NCI-H1105 (cell line): ENCODE results near the gene OGA.
A peak's percentile ranks its signal among the peaks of the same experiment; 100 is the strongest.

ENCODE experiments used
- DNase-seq: peaks from one replicate; lab custom pipeline; 2025; lab: John Stamatoyannopoulos, UW

Gene OGA

DNA sequence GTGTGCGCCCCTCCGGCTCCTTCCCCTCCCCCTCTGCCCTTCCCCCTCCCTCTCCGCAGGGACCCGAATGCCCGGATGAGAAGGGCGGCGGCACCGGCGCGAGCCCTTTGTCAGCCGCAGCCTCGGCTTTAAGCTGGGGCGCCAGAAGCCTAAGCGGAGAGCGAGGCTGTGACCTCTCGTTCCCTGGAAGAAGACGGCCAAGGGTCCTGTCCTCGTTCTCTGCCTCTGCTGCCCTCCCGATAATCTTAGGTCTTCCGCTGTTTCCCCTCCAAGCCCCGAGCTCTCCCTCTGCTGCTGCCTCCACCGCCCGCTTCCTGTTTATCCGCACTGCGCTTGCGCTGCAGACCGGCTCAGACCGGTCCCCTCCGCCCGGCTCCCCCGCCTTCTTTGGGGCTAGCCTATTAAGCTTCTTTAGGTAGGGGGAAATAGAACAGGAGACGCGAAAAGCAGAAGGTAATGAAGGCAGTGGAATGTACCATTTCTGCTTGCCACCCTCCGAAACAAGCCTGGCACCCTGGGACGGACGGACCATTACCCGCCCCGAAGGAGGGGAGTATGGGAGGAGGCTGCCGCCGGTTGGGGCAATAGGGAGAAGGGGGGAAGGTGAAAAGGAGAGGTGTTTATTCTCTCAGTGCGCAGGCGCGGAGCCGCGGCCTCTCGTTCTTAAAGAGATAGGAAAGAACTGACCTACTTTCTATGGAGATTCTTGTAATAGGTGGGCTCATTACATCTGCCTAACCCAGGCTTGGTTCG lies at the start of gene OGA:
Gene OGA (minus strand): TSS at position 326 of the 753 bp plus-strand sequence. CDS start 422 bp downstream, outside the sequence.
- DNase-seq: peak; percentile 94

DNA sequence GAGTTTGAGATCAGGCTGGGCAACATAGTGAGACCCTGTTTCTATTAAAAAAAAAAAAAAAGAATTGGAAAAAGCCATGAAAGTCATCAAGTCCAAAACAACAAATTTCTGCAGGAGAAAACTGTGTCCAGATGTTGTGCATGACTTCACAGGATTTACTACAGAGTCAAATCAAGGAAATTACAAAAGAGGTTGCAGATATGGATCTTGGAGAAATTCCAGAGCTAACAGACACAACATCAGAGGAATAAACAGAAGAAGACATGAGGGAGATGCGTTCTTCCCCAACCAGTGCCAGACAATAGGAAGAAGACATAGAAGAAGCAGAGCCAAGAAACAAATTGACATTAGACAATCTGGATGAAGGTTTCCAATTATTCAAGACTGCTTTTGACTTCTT lies 49.7 kb upstream of the OGA start:
- no peak for DNase-seq

GRCh38 chr10:101859530-101859929 lies 41.3 kb upstream of the OGA start:
- DNase-seq: no peak

DNA sequence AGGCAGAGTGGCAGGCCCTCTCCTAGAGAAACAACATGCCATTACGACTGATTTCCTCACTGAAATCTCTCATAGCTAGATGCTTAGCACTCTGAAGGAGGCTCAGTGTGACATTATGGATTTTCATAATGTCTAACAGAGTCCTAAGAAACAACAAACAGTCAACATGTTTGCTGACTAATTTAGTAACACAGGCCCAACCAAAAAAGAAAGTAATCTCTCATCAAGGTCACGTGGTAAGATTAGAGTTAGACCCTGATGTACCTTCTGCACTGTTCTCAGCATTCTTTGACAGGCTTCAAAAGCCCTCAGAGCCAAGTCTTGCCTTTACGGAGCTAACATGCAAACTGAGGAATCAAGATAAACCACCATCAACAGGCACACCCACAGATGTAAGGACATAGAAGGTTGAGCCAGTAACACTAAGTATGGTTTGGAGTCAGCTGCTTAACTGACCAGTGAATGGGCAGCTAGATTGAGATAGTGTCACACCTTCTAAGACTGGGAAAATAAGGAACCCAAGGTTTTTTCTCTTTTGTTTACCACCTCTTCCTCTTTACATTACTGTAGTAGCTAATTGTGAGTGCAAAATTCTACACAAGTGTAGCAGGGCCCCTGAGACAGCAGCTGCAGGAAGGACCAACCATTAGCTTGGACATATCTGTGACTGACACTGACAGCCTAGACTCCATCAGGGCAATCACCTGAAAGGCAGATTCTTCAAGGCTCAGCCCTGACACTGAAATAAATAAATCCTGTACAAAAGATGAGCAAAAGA lies 40.7 kb upstream of the OGA start:
- no peak for DNase-seq

DNA sequence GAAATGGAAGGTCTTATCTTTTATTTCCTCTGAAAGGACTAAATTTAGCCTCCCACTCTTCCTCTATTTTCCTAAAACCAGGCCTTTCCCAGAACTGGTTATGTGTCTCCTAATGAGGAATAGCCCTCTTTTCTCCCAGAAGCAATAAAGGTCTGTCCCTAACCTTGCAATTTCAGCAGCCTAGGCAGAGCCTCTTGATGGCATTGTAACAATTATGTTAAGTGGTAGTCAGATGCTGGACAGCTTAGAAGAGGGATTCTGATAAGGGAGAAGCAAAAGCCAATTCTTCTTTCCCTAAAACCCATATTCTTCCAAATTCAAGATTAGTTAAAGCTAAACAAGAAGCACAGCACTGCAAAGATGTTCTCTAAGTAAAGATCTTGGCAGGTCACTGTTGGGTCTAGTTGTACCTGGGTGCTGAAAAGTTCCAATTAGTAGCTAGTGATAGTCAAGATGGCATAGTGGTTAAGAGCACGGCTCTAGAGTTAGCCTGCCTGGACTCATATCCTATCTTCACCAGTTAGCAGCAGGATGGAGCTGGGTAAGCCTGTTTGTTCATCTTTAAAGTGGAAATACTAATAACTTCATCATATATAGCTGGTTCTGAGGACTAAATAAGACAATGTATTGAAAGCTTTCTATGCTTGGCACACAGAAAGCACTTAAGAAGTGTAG lies 39.7 kb upstream of the OGA start:
- DNase-seq: no peak

- no peak for DNase-seq
These were observed 38.4 kb upstream of the OGA start for GRCh38 chr10:101856626-101857025.

DNA sequence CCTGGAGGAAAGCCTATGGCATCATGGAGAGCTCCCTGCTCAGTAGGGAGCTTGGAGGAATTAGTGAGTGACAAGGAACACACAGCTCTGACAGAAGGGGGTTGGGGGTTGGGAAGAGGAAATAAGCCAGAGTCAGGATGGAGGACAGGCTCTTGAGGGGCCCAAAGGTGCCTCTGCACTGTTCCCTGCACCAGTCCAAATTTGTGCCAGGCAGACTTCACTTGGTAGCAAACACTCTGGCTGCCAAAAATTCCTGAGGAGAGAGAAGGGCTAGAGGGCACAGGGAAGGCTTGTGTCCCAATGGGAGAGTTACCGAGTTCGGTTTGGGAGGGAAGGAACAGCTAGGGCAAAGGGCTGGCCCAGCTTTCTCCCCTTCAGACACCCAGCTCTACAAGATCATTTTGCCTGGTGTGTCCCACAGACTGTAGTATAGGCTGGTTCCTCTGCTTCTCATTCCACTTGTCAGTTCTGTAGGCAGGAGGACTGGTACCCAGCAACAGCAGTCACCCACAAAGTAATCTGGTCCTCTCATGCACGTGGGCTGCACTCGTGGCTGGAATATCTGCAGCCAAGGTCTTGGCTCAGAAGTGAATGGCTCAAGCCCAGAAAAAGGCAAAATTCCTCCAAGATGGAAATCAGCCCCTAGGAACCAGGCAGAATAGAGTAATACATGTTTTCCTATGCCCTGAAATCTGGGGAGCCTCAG lies 33.3 kb upstream of the OGA start:
- DNase-seq: no peak

GRCh38 chr10:101850749-101851148 lies 32.5 kb upstream of the OGA start:
- no peak for DNase-seq

DNA sequence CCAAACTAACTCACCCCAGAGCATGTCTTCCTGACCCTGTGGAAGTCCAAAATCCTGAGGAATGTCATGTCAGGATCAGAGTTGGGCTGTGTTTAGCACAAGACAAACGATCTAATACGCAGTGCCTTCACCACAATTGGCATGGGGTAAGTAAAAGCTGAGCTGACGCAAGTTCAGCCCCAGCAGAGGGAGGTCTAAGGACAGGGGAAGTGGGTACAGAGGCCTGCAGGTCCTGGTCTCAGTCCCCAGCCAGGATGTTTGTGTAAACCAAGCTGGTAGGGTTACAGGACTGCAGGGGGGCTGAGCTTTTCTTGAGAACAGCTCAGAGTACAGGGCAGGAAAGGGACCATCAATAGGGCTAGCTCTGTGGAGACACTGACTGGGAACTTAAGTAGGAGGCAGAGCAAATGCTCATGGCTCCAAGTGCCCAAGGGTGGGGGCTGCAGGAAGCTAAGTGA lies 30.7 kb upstream of the OGA start:
- DNase-seq: no peak

GRCh38 chr10:101848408-101848807 lies 30.2 kb upstream of the OGA start:
- DNase-seq: no peak

DNA sequence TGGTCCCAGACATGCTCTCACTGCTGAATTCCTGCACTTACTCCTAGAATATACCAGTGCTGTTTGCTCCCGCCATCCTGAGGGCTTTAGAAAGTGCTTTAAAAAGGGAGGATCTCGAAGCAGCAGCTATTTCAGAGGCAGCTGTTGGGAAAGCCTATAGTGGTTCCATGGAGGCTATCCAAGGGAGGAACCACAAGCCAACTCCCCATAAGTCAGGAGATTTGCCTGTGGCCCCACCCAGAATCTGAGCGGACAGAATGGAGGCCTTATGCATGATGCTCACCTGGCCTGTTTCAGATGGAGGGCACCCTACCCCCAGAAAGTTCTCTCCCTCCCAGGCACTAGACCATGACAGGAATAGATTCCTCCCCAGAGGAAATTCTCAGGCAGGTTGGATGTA lies 27.6 kb upstream of the OGA start:
- DNase-seq: no peak

GRCh38 chr10:101843032-101844021 lies 25.1 kb upstream of the OGA start, which contains the start of gene KCNIP2:
KCNIP2 (minus strand) TSS chr10:101843800; CDS start chr10:101843568, 232 bp downstream.
- DNase-seq: peak; percentile 39

DNA sequence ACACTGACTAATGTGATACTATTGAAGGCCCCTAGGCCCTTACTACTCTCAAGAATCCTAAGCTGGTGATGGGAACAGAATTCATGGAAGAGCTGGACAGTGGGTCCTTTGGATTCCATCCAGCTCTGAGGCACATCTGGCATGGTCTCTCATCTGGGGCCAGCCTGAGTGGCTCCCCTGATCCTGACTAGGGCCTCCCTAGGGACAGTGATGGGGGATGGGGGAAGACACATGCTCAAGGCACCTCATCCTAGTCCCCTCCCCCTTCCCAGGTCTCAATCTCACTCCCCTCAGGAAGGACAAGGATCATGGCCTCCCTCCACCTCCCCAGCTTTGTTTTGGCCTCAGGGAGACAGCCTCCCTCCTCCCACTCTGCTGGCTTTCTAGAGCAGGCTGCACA lies 23.6 kb upstream of the OGA start:
- no peak for DNase-seq

- DNase-seq: peak; percentile 57
These were observed 22.7 kb upstream of the OGA start for GRCh38 chr10:101840741-101841453.

- DNase-seq: no peak
These were observed 21.9 kb upstream of the OGA start for GRCh38 chr10:101840102-101840684.

GRCh38 chr10:101839416-101840063 lies 21.3 kb upstream of the OGA start:
- DNase-seq: peak; percentile 27

- no peak for DNase-seq
These were observed 20.8 kb upstream of the OGA start for GRCh38 chr10:101839002-101839401.

- no peak for DNase-seq
These were observed 20.2 kb upstream of the OGA start for GRCh38 chr10:101838416-101838970.

- DNase-seq: no peak
These were observed 19.5 kb upstream of the OGA start for GRCh38 chr10:101837748-101838147.
